GM12878 (cell line): Measurements from ENCODE around the gene RAPGEF6. TPM values are rescaled to one million over a fixed set of nuclear protein-coding genes. Genes with fewer than 3 reads are reported as not detected.

ENCODE experiments used
- ATAC-seq: fragments of 200-7000 bp; cut with Tn5 transposase; 3 replicates; pipeline ENCODE4 v1.9.1; 2020; ENCODE audit warnings: mild to moderate bottlenecking, moderate library complexity
- BruUV-seq: library from RNA; stranded (reverse); fragments of 400-500 nt; replicated peaks from 2 replicates; lab custom pipeline; 2021; lab: Mats Ljungman, UMichigan
- CTCF ChIA-PET: fragments of 300-600 bp; sonication (Branson Sonifier 250); formaldehyde crosslinking; extraction: SDS; loops from one replicate; lab custom pipeline; 2021; ENCODE audit warnings: inconsistent platforms; lab: Yijun Ruan, JAX
- POLR2A ChIA-PET: fragments of 350-600 bp; formaldehyde crosslinking; extraction: SDS; loops from one replicate; lab custom pipeline; 2021; ENCODE audit warnings: inconsistent platforms; lab: Charles Lee
- RAD21 ChIA-PET: fragments of 300-600 bp; sonication (Branson Sonifier 250); formaldehyde crosslinking; loops from one replicate; lab custom pipeline; 2023; ENCODE audit warnings: antibody characterized with exemption; ENCODE audit not compliant: unreplicated experiment; lab: Charles Lee
- SMC1A ChIA-PET: fragments of 300-600 bp; sonication (Branson Sonifier 250); formaldehyde crosslinking; loops from one replicate; lab custom pipeline; 2023; ENCODE audit not compliant: unreplicated experiment, uncharacterized antibody; lab: Charles Lee
- DNase-seq: peaks from one replicate; pipeline ENCODE4 v3.0.0-alpha.2; 2011; ENCODE audit warnings: low read depth, low spot score
- FAIRE-seq: peaks from 3 replicates; lab custom pipeline; 2011; peaks lifted over from hg19 to GRCh38; lab: Jason Lieb, UNC
- H2AFZ ChIP-seq: 2 replicates; pipeline ENCODE4 v1.6.0; 2011; ENCODE audit warnings: low read depth, low read length, control low read depth; ENCODE audit not compliant: control insufficient read depth
- H3K27ac ChIP-seq: 2 replicates; pipeline ENCODE4 v1.5.1; 2011; ENCODE audit warnings: control low read depth; ENCODE audit not compliant: control insufficient read depth, insufficient read depth
- H3K27me3 ChIP-seq, 2 experiments: replicated peaks in 1 of 2; 2 replicates each; pipeline versions ENCODE4 v1.6.0 to v1.6.1; 2011; ENCODE audit warnings: low read length in 1 of 2; ENCODE audit not compliant: control insufficient read depth in 2 of 2, insufficient read depth in 2 of 2
- H3K36me3 ChIP-seq, 2 experiments: 2 replicates each; pipeline ENCODE4 v1.5.1; 2011; ENCODE audit warnings: low read length in 1 of 2; ENCODE audit not compliant: control insufficient read depth in 2 of 2, insufficient read depth in 2 of 2
- H3K4me1 ChIP-seq: 2 replicates; pipeline ENCODE4 v1.6.1; 2011; ENCODE audit warnings: mild to moderate bottlenecking, low read length, moderate library complexity, mixed read lengths; ENCODE audit not compliant: control insufficient read depth, insufficient read depth
- H3K4me2 ChIP-seq: 2 replicates; pipeline ENCODE4 v1.6.0; 2011; ENCODE audit warnings: control low read depth; ENCODE audit not compliant: control insufficient read depth, insufficient read depth
- H3K4me3 ChIP-seq: fragments of 200-600 bp; sonication (generic); 2 replicates; pipeline ENCODE4 v1.5.1; 2016
- H3K79me2 ChIP-seq: 2 replicates; pipeline ENCODE4 v1.6.0; 2011; ENCODE audit warnings: low read length; ENCODE audit not compliant: control insufficient read depth, insufficient read depth
- H3K9ac ChIP-seq: 2 replicates; pipeline ENCODE4 v1.8.0; 2011; ENCODE audit warnings: low read length, control low read depth, mixed read lengths; ENCODE audit not compliant: control insufficient read depth, insufficient read depth
- H3K9me3 ChIP-seq: replicated peaks from 3 replicates; pipeline ENCODE4 v1.5.1; 2011; ENCODE audit warnings: mild to moderate bottlenecking, low read length; ENCODE audit not compliant: control insufficient read depth, insufficient read depth
- H4K20me1 ChIP-seq: 2 replicates; pipeline ENCODE4 v1.6.0; 2011; ENCODE audit not compliant: control insufficient read depth, insufficient read depth
- ASH2L ChIP-seq: fragments of 300-600, 200-600 bp; sonication (generic); IDR thresholded peaks from 2 replicates; pipeline ENCODE4 v1.6.1; 2017; ENCODE audit warnings: low read depth, mild to moderate bottlenecking, borderline replicate concordance
- BHLHE40 ChIP-seq, 2 experiments: fragments of 450-650 bp in 1 of 2; IDR thresholded peaks; 2 replicates each; pipeline ENCODE4 v1.6.1; 2011 to 2017; ENCODE audit warnings: low read depth in 2 of 2, borderline replicate concordance in 1 of 2, improper control_type of control experiment in 1 of 2, low read length in 1 of 2, mild to moderate bottlenecking in 1 of 2
- CBX5 ChIP-seq: sonication (generic); IDR thresholded peaks from 2 replicates; pipeline ENCODE4 v1.6.1; 2016; ENCODE audit warnings: low read depth, moderate library complexity, mild to moderate bottlenecking, inconsistent platforms
- ETV6 ChIP-seq, 2 experiments: fragments of 450-650 bp in 1 of 2; IDR thresholded peaks in 1 of 2; conservative IDR thresholded peaks in 1 of 2; 2 replicates each; pipeline ENCODE4 v1.6.1; 2014; ENCODE audit warnings: antibody characterized with exemption in 1 of 2, borderline replicate concordance in 1 of 2, low read depth in 1 of 2, mild to moderate bottlenecking in 1 of 2, moderate library complexity in 1 of 2
- IRF4 ChIP-seq: IDR thresholded peaks from 2 replicates; pipeline ENCODE4 v1.6.1; 2011; ENCODE audit warnings: low read depth, low read length
- LARP7 ChIP-seq: fragments of 450-650 bp; IDR thresholded peaks from 2 replicates; pipeline ENCODE4 v1.6.1; 2017; ENCODE audit warnings: mild to moderate bottlenecking
- PAX8 ChIP-seq: fragments of 450-650 bp; IDR thresholded peaks from 2 replicates; pipeline ENCODE4 v1.6.1; 2017; ENCODE audit warnings: mild to moderate bottlenecking, moderate library complexity
- POLR2AphosphoS5 ChIP-seq: IDR thresholded peaks from 2 replicates; pipeline ENCODE4 v1.6.1; 2011; ENCODE audit warnings: mild to moderate bottlenecking, low read length, inconsistent platforms
- POU2F2 ChIP-seq: IDR thresholded peaks from 3 replicates; pipeline ENCODE4 v1.6.1; 2011; ENCODE audit warnings: low read depth, mild to moderate bottlenecking, low read length, borderline replicate concordance
- RB1 ChIP-seq: fragments of 450-650 bp; formaldehyde crosslinking; IDR thresholded peaks from 2 replicates; pipeline ENCODE4 v1.6.1; 2017; ENCODE audit warnings: mild to moderate bottlenecking, borderline replicate concordance
- SMC3 ChIP-seq: IDR thresholded peaks from 2 replicates; pipeline ENCODE4 v1.6.1; 2011; ENCODE audit warnings: low read length, improper control_type of control experiment, borderline replicate concordance
- SPI1 ChIP-seq: IDR thresholded peaks from 2 replicates; pipeline ENCODE4 v1.6.1; 2011; ENCODE audit warnings: low read depth, mild to moderate bottlenecking, low read length, moderate library complexity, borderline replicate concordance; ENCODE audit not compliant: insufficient read depth
- TCF7 ChIP-seq: IDR thresholded peaks from 2 replicates; pipeline ENCODE4 v1.6.1; 2014; ENCODE audit warnings: antibody characterized with exemption, borderline replicate concordance
- ZBED1 ChIP-seq: IDR thresholded peaks from 2 replicates; pipeline ENCODE4 v1.6.1; 2016; ENCODE audit warnings: borderline replicate concordance
- ZNF24 ChIP-seq: fragments of 450-650 bp; IDR thresholded peaks from 2 replicates; pipeline ENCODE4 v1.6.1; 2017; ENCODE audit warnings: antibody characterized with exemption, mild to moderate bottlenecking
- ZSCAN29 ChIP-seq: fragments of 450-650 bp; IDR thresholded peaks from 2 replicates; pipeline ENCODE4 v1.6.1; 2017; ENCODE audit warnings: mild to moderate bottlenecking, moderate library complexity
- WGBS: methylation state at CpG from one replicate; pipeline ENCODE4 v1.1.6; 2016; ENCODE audit warnings: low lambda C conversion rate; ENCODE audit not compliant: insufficient replicate concordance, insufficient coverage; ENCODE audit errors: missing lambda C conversion rate; 5-methylcytosine and 5-hydroxymethylcytosine counted together
- in situ Hi-C: fragments of 300-500 bp; cut with MboI; formaldehyde crosslinking; loops from 9 replicates; pipeline ENCODE4 v1.14.3; 2018; ENCODE audit warnings: mixed read lengths
- intact Hi-C: fragments of 100-400 bp; cut with micrococcal nuclease; formaldehyde crosslinking; loops from one replicate; pipeline ENCODE4 v1.14.2; 2022; ENCODE audit not compliant: unreplicated experiment
- polyA plus RNA-seq, 11 experiments: library from polyadenylated mRNA; depleted of rRNA in 4 of 11; unstranded in 6 of 11; stranded (reverse) in 5 of 11; fragments of >200 nt; fragmentation: Nextera tagmentation in 4 of 11; fragmentation: Illumina TruSeq in 1 of 11; extraction: Ambion mirVana in 4 of 11; extraction: Trizol in 1 of 11; gene quantifications; 1 replicate in 1 of 11; 2 replicates in 10 of 11; pipeline versions ENCODE4 v1.2.1 to v1.2.3, GENCODE V29; 2011 to 2016; ENCODE audit warnings: inconsistent platforms in 2 of 11, missing spikeins in 2 of 11, low read depth in 1 of 11
- total RNA-seq, 4 experiments: library from RNA; depleted of rRNA in 3 of 4; stranded (reverse); fragments of >200 nt in 3 of 4; fragmentation: Illumina TruSeq in 1 of 4; extraction: Trizol in 1 of 4; gene quantifications; 2 replicates each; pipeline versions ENCODE4 v1.2.1 to v1.2.3, GENCODE V29; 2013 to 2021
- TF ChIP-seq, protein P1 (sequence below): fragments of 450-650 bp; IDR thresholded peaks from 2 replicates; pipeline ENCODE4 v1.6.1; 2016; ENCODE audit warnings: mild to moderate bottlenecking
- TF ChIP-seq, protein P2 (sequence below), 3 experiments: IDR thresholded peaks in 2 of 3; conservative IDR thresholded peaks in 1 of 3; 2 replicates each; pipeline ENCODE4 v1.5.1; 2011; ENCODE audit warnings: low read depth in 3 of 3, low read length in 3 of 3, mild to moderate bottlenecking in 3 of 3, control low read depth in 2 of 3, moderate library complexity in 2 of 3, inconsistent platforms in 1 of 3, mixed read lengths in 1 of 3; ENCODE audit not compliant: control insufficient read depth in 2 of 3, insufficient read depth in 1 of 3; ENCODE audit errors: extremely low read depth in 1 of 3

Gene RAPGEF6
- total and polyA plus RNA-seq, 10 of the 15 experiments (the other 5 are each of a cell fraction or from before 2014, with no cell fraction given): 2.9 to 24.0 (median 14.2) TPM

DNA sequence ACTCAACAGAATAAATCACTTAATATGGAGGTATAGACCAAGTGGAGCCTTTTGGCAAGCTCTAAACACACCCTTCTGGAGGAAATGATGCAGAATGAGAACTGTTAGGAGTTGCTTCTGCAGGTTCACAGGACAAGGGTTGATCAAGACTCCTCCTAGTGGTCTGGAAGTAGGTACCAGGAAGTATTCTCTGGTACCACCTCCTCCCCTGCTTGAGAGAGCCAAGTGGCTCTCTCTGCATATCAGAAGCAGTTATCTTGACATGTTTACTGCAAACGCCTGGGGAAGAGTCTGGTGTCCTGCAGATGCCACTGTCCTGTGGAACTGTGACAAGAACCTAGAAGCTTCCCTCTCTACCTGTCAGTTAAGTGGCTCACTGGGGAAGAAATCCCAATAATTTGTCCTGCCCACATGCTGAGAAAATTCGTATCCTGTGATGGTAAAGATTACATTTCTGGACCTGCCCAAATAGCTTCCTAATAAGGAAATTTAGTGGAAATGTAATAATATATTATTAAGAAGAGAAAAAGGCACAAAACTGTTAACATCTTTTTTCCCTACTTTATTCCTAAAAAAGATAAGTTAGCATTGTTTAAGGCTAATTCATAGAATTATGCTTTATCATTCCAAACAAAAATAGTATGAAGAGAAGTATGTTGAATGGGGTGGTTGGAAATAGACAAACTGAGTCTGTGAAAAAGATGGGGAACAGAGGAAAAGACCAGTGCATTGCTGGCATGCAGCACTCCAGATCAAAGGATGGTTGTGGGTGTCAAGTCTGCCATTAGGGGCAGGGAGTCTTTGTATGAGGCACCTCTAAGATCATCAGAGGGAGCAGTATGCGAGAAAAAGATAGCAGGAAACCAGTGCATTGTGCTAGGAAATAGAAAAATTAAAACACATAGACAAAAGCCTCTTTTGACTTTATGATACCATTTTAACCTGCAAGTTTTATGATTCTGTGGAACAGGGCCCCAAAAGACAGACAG, 252.3 kb downstream of the RAPGEF6 start:
- Histone ChIP-seq H3K27me3 (no peaks in the 10 kb centered on the region), H3K4me2 (peak overlapping the region; percentile 61), H3K9ac (0 out of 2 replicates have a peak overlapping the region, but pooled peaks have one; percentile 24), H3K36me3 (peaks cover 2 to 9% of the 10 kb centered on the region in 2 experiments; a peak in 2 of 4 replicates), H3K4me1 (peaks cover 57% of the 10 kb centered on the region), H3K4me3 (no peak overlapping the region), H3K79me2 (peaks cover 78% of the 10 kb centered on the region), H3K9me3 (no peaks in the 10 kb centered on the region), H4K20me1 (no peaks in the 10 kb centered on the region), H2AFZ (no peak overlapping the region), H3K27ac (peak overlapping the region; percentile 95)
- intact Hi-C loops: loop anchor here (2.0 to 5.0 kb wide), 5 partner anchors 34 to 1060 kb away; partner anchors contain the start of gene HINT1
- CTCF ChIA-PET: interaction anchor here (0.7 to 3.4 kb wide), 38 partner anchors 8 to 511 kb away, joined by 3 to 53 read pairs (median 5); partner anchors contain the start of genes CDC42SE2 and HINT1
- RAD21 ChIA-PET: interaction anchor here (0.7 to 11.3 kb wide), 35 partner anchors 9 to 511 kb away, joined by 3 to 145 read pairs (median 7); partner anchors contain the start of genes CDC42SE2 and HINT1
- FAIRE-seq: no peak
- peak; percentile 71 for DNase-seq
- 0% methylated on average over 3 of the region's 3 CpGs for WGBS
- BruUV-seq: no TSS peak
- POLR2A ChIA-PET: interaction anchor here (0.6 to 3.2 kb wide), 15 partner anchors 9 to 1010 kb away, joined by 3 to 13 read pairs (median 5); partner anchors contain the start of gene CDC42SE2
- SMC1A ChIA-PET: interaction anchor here (0.6 to 7.0 kb wide), 45 partner anchors 8 to 625 kb away, joined by 3 to 67 read pairs (median 5); partner anchors contain the start of gene CDC42SE2
- ATAC-seq: peak; percentile 74
- in situ Hi-C loops: loop anchor here (5.0 kb wide), 2 partner anchors 170 to 215 kb away; partner anchors contain the start of gene HINT1
- no peak for TF ChIP-seq PAX8
- TF ChIP-seq, protein P1, sequence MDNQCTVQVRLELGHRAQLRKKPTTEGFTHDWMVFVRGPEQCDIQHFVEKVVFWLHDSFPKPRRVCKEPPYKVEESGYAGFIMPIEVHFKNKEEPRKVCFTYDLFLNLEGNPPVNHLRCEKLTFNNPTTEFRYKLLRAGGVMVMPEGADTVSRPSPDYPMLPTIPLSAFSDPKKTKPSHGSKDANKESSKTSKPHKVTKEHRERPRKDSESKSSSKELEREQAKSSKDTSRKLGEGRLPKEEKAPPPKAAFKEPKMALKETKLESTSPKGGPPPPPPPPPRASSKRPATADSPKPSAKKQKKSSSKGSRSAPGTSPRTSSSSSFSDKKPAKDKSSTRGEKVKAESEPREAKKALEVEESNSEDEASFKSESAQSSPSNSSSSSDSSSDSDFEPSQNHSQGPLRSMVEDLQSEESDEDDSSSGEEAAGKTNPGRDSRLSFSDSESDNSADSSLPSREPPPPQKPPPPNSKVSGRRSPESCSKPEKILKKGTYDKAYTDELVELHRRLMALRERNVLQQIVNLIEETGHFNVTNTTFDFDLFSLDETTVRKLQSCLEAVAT: 0 out of 2 replicates have a peak, but pooled peaks have one; percentile 27
- TF ChIP-seq ZNF24: peak; percentile 43; the same call in 1 of the 2 replicates
- peak; percentile 78 for TF ChIP-seq SMC3
- TF ChIP-seq SPI1: 0 out of 2 replicates have a peak, but pooled peaks have one; percentile 11
- no peak for TF ChIP-seq RB1
- no peak for TF ChIP-seq ASH2L
- peak; percentile 56; the same call in 1 of the 3 replicates for TF ChIP-seq POU2F2
- no peak for TF ChIP-seq LARP7
- TF ChIP-seq BHLHE40 (IDR thresholded peaks at IDR 0.05; ENCODE audit: borderline replicate concordance in 1 of 2, low read depth in 2 of 2, low read length in 1 of 2): 0 out of 4 replicates have a peak, but pooled peaks of 1 of the 2 experiments have one; percentile 14
- peak in 1 of 2 experiments; percentile 58; a peak in 2 of 4 replicates for TF ChIP-seq ETV6 (conservative IDR thresholded peaks at IDR 0.05 in 1 of 2, IDR thresholded peaks at IDR 0.05 in 1 of 2; ENCODE audit: borderline replicate concordance in 1 of 2, low read depth in 1 of 2)
- TF ChIP-seq, protein P2, sequence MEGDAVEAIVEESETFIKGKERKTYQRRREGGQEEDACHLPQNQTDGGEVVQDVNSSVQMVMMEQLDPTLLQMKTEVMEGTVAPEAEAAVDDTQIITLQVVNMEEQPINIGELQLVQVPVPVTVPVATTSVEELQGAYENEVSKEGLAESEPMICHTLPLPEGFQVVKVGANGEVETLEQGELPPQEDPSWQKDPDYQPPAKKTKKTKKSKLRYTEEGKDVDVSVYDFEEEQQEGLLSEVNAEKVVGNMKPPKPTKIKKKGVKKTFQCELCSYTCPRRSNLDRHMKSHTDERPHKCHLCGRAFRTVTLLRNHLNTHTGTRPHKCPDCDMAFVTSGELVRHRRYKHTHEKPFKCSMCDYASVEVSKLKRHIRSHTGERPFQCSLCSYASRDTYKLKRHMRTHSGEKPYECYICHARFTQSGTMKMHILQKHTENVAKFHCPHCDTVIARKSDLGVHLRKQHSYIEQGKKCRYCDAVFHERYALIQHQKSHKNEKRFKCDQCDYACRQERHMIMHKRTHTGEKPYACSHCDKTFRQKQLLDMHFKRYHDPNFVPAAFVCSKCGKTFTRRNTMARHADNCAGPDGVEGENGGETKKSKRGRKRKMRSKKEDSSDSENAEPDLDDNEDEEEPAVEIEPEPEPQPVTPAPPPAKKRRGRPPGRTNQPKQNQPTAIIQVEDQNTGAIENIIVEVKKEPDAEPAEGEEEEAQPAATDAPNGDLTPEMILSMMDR (IDR thresholded peaks at IDR 0.05 in 2 of 3, conservative IDR thresholded peaks at IDR 0.05 in 1 of 3; ENCODE audit: control insufficient read depth in 2 of 3, extremely low read depth in 1 of 3, insufficient read depth in 1 of 3, low read depth in 3 of 3, low read length in 3 of 3): peak; percentile 67 to 83 (median 69)
- peak; percentile 91; the same call in 1 of the 2 replicates for TF ChIP-seq ZSCAN29
- peak; percentile 65 for TF ChIP-seq POLR2AphosphoS5
- 0 out of 2 replicates have a peak, but pooled peaks have one; percentile 72 for TF ChIP-seq CBX5
- TF ChIP-seq IRF4: peak; percentile 63; the same call in 1 of the 2 replicates
- 0 out of 2 replicates have a peak, but pooled peaks have one; percentile 14 for TF ChIP-seq TCF7
- 0 out of 2 replicates have a peak, but pooled peaks have one; percentile 8 for TF ChIP-seq ZBED1
